WTC11 (cell line): ENCODE results near the gene KCNN1. TPM values are rescaled to one million over a fixed set of nuclear protein-coding genes. Genes with fewer than 3 reads are reported as not detected.

Source experiments
- ATAC-seq: fragments of 200-7000 bp; cut with Tn5 transposase; 2 replicates; pipeline ENCODE4 v1.10.0; 2021; ENCODE audit warnings: mild to moderate bottlenecking, moderate library complexity
- CTCF ChIA-PET: fragments of 300-600 bp; sonication (Branson Sonifier 250); formaldehyde crosslinking; loops from one replicate; lab custom pipeline; 2021; ENCODE audit warnings: antibody characterized with exemption; lab: Charles Lee
- POLR2A ChIA-PET: fragments of 350-600 bp; sonication (Branson Sonifier 250); formaldehyde crosslinking; loops from one replicate; lab custom pipeline; 2021; ENCODE audit warnings: antibody characterized with exemption; lab: Charles Lee
- DNase-seq: peaks from one replicate; pipeline ENCODE4 v3.0.0; 2021; ENCODE audit warnings: low spot score
- H3K27ac Mint-ChIP-seq: 2 replicates; pipeline ENCODE4 v1.8.0; 2021; ENCODE audit warnings: mixed read lengths
- H3K27me3 Mint-ChIP-seq: 2 replicates; pipeline ENCODE4 v1.8.0; 2021; ENCODE audit warnings: low read depth, mild to moderate bottlenecking, moderate library complexity, mixed read lengths
- H3K36me3 Mint-ChIP-seq: 2 replicates; pipeline ENCODE4 v1.8.0; 2021; ENCODE audit warnings: mixed read lengths
- H3K4me1 Mint-ChIP-seq: 2 replicates; pipeline ENCODE4 v1.8.0; 2022; ENCODE audit warnings: mixed read lengths
- H3K4me3 Mint-ChIP-seq: 2 replicates; pipeline ENCODE4 v1.8.0; 2021; ENCODE audit warnings: mild to moderate bottlenecking, moderate library complexity, mixed read lengths
- H3K9me3 Mint-ChIP-seq: 2 replicates; pipeline ENCODE4 v1.8.0; 2021; ENCODE audit warnings: mixed read lengths
- CREB1 ChIP-seq: sonication (generic); formaldehyde crosslinking; IDR thresholded peaks from 2 replicates; pipeline ENCODE4 v1.8.0; 2023; ENCODE audit warnings: mild to moderate bottlenecking, missing genetic modification reagents
- ELF4 ChIP-seq: sonication (generic); formaldehyde crosslinking; IDR thresholded peaks from 2 replicates; pipeline ENCODE4 v1.8.1; 2022; ENCODE audit warnings: low read depth, mild to moderate bottlenecking, moderate library complexity, missing genetic modification reagents
- FOXJ3 ChIP-seq: sonication (generic); formaldehyde crosslinking; IDR thresholded peaks from 2 replicates; pipeline ENCODE4 v1.9.0; 2021; ENCODE audit warnings: missing genetic modification reagents, mild to moderate bottlenecking, borderline replicate concordance
- HMGA2 ChIP-seq: fragments of 250-450 bp; sonication (Bioruptor Pico); IDR thresholded peaks from 2 replicates; pipeline ENCODE4 v1.4.0; 2021; ENCODE audit warnings: mild to moderate bottlenecking, moderate library complexity
- JUN ChIP-seq: sonication (generic); formaldehyde crosslinking; IDR thresholded peaks from 2 replicates; pipeline ENCODE4 v1.8.0; 2023; ENCODE audit warnings: mild to moderate bottlenecking, missing genetic modification reagents
- NFATC4 ChIP-seq: fragments of 250-450 bp; sonication (Bioruptor Pico); IDR thresholded peaks from 2 replicates; pipeline ENCODE4 v1.9.0; 2021; ENCODE audit warnings: mild to moderate bottlenecking
- SOX15 ChIP-seq: fragments of 250-450 bp; sonication (Bioruptor Pico); IDR thresholded peaks from 2 replicates; pipeline ENCODE4 v1.9.0; 2021; ENCODE audit warnings: mild to moderate bottlenecking
- TEAD1 ChIP-seq: sonication (generic); formaldehyde crosslinking; IDR thresholded peaks from 2 replicates; pipeline ENCODE4 v1.8.0; 2022; ENCODE audit warnings: mild to moderate bottlenecking, missing genetic modification reagents
- TEAD4 ChIP-seq: sonication (generic); formaldehyde crosslinking; IDR thresholded peaks from 2 replicates; pipeline ENCODE4 v1.8.0; 2022; ENCODE audit warnings: mild to moderate bottlenecking, missing genetic modification reagents
- ZNF121 ChIP-seq: sonication (generic); formaldehyde crosslinking; IDR thresholded peaks from 2 replicates; pipeline ENCODE4 v1.8.0; 2023; ENCODE audit warnings: missing genetic modification reagents
- ZNF219 ChIP-seq: sonication (generic); formaldehyde crosslinking; IDR thresholded peaks from 2 replicates; pipeline ENCODE4 v1.8.0; 2023; ENCODE audit warnings: missing genetic modification reagents, mild to moderate bottlenecking, borderline replicate concordance
- ZNF396 ChIP-seq: fragments of 250-450 bp; sonication (Bioruptor Pico); IDR thresholded peaks from 2 replicates; pipeline ENCODE4 v1.8.0; 2021; ENCODE audit warnings: mild to moderate bottlenecking, moderate library complexity, borderline replicate concordance
- total RNA-seq: library from RNA; stranded (reverse); gene quantifications from 3 replicates; pipeline ENCODE4 v1.2.3, GENCODE V29; 2021
- TF ChIP-seq, protein P1 (sequence below): fragments of 200-600 bp; IDR thresholded peaks from 2 replicates; pipeline ENCODE4 v1.8.0; 2022; ENCODE audit warnings: antibody characterized with exemption
- TF ChIP-seq, protein P2 (sequence below): sonication (generic); formaldehyde crosslinking; IDR thresholded peaks from 2 replicates; pipeline ENCODE4 v1.8.1; 2022; ENCODE audit warnings: mild to moderate bottlenecking, missing genetic modification reagents, moderate library complexity, borderline replicate concordance
- TF ChIP-seq, protein P3 (sequence below): sonication (generic); formaldehyde crosslinking; IDR thresholded peaks from 2 replicates; pipeline ENCODE4 v1.8.0; 2022; ENCODE audit warnings: mild to moderate bottlenecking, missing genetic modification reagents
- TF ChIP-seq, protein P4 (sequence below): sonication (generic); formaldehyde crosslinking; conservative IDR thresholded peaks from 2 replicates; pipeline ENCODE4 v1.8.1; 2023; ENCODE audit warnings: mild to moderate bottlenecking, low read depth, missing genetic modification reagents, moderate library complexity
- TF ChIP-seq, protein P5 (sequence below): fragments of 250-450 bp; sonication (Bioruptor Pico); IDR thresholded peaks from 2 replicates; pipeline ENCODE4 v2.1.2; 2022; ENCODE audit warnings: mild to moderate bottlenecking, moderate library complexity
- TF ChIP-seq, protein P6 (sequence below): sonication (generic); formaldehyde crosslinking; IDR thresholded peaks from 2 replicates; pipeline ENCODE4 v1.8.0; 2022; ENCODE audit warnings: mild to moderate bottlenecking, missing genetic modification reagents
- TF ChIP-seq, protein P7 (sequence below): sonication (generic); formaldehyde crosslinking; IDR thresholded peaks from 2 replicates; pipeline ENCODE4 v1.8.1; 2023; ENCODE audit warnings: mild to moderate bottlenecking, missing genetic modification reagents, moderate library complexity
- TF ChIP-seq, protein P8 (sequence below): sonication (generic); formaldehyde crosslinking; IDR thresholded peaks from 2 replicates; pipeline ENCODE4 v1.8.1; 2023; ENCODE audit warnings: mild to moderate bottlenecking, missing genetic modification reagents, borderline replicate concordance

Gene KCNN1
- total RNA-seq, 1 experiment from 2014 or later, result 15.3 TPM

DNA sequence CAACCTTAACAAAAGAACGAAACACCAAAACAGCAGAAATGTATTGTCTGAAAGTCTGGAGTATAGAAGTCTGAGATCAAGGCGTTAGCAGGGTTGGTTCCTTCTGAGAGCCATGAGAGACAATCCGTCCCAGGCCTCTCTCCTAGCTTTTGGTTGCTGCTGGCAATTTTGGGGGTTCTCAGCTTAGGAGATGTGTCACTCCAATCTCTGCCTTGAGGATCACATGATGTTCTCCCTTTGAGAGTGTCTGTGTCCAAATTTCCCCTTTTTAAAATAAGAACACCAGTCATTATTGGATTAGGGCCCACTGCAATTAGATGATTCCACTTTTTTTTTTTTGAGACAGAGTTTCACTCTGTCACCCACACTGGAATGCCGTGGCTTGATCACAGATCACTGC lies 10.1 kb downstream of the KCNN1 start:
- peaks cover 10% of the 10 kb centered on the region for H3K36me3 Mint-ChIP-seq
- CTCF ChIA-PET, result interaction anchor here (0.6 kb wide), 1 partner anchor 42 kb away, joined by 3 read pairs; no protein-coding TSS in a partner anchor
- no peak overlapping the region; the same call in 1 of the 2 replicates for H3K27ac Mint-ChIP-seq
- no peaks in the 10 kb centered on the region for H3K4me1 Mint-ChIP-seq
- DNase-seq (no peak), ATAC-seq (no peak)
- no peak for TF ChIP-seq SOX15 (CRISPR knock-in tag)
- no peak for TF ChIP-seq HMGA2 (CRISPR knock-in tag)
- TF ChIP-seq ZNF121, result no peak
- TF ChIP-seq CREB1 (CRISPR knock-in tag), result no peak
- TF ChIP-seq, protein P1, sequence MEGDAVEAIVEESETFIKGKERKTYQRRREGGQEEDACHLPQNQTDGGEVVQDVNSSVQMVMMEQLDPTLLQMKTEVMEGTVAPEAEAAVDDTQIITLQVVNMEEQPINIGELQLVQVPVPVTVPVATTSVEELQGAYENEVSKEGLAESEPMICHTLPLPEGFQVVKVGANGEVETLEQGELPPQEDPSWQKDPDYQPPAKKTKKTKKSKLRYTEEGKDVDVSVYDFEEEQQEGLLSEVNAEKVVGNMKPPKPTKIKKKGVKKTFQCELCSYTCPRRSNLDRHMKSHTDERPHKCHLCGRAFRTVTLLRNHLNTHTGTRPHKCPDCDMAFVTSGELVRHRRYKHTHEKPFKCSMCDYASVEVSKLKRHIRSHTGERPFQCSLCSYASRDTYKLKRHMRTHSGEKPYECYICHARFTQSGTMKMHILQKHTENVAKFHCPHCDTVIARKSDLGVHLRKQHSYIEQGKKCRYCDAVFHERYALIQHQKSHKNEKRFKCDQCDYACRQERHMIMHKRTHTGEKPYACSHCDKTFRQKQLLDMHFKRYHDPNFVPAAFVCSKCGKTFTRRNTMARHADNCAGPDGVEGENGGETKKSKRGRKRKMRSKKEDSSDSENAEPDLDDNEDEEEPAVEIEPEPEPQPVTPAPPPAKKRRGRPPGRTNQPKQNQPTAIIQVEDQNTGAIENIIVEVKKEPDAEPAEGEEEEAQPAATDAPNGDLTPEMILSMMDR, result no peak
- TF ChIP-seq TEAD1 (CRISPR knock-in tag), result no peak
- TF ChIP-seq, protein P2, sequence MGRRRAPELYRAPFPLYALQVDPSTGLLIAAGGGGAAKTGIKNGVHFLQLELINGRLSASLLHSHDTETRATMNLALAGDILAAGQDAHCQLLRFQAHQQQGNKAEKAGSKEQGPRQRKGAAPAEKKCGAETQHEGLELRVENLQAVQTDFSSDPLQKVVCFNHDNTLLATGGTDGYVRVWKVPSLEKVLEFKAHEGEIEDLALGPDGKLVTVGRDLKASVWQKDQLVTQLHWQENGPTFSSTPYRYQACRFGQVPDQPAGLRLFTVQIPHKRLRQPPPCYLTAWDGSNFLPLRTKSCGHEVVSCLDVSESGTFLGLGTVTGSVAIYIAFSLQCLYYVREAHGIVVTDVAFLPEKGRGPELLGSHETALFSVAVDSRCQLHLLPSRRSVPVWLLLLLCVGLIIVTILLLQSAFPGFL, result no peak
- TF ChIP-seq, protein P3, sequence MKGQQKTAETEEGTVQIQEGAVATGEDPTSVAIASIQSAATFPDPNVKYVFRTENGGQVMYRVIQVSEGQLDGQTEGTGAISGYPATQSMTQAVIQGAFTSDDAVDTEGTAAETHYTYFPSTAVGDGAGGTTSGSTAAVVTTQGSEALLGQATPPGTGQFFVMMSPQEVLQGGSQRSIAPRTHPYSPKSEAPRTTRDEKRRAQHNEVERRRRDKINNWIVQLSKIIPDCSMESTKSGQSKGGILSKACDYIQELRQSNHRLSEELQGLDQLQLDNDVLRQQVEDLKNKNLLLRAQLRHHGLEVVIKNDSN (CRISPR knock-in tag), result no peak
- TF ChIP-seq, protein P4, sequence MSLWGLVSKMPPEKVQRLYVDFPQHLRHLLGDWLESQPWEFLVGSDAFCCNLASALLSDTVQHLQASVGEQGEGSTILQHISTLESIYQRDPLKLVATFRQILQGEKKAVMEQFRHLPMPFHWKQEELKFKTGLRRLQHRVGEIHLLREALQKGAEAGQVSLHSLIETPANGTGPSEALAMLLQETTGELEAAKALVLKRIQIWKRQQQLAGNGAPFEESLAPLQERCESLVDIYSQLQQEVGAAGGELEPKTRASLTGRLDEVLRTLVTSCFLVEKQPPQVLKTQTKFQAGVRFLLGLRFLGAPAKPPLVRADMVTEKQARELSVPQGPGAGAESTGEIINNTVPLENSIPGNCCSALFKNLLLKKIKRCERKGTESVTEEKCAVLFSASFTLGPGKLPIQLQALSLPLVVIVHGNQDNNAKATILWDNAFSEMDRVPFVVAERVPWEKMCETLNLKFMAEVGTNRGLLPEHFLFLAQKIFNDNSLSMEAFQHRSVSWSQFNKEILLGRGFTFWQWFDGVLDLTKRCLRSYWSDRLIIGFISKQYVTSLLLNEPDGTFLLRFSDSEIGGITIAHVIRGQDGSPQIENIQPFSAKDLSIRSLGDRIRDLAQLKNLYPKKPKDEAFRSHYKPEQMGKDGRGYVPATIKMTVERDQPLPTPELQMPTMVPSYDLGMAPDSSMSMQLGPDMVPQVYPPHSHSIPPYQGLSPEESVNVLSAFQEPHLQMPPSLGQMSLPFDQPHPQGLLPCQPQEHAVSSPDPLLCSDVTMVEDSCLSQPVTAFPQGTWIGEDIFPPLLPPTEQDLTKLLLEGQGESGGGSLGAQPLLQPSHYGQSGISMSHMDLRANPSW, result no peak
- no peak for TF ChIP-seq ZNF396 (CRISPR knock-in tag)
- TF ChIP-seq, protein P5, sequence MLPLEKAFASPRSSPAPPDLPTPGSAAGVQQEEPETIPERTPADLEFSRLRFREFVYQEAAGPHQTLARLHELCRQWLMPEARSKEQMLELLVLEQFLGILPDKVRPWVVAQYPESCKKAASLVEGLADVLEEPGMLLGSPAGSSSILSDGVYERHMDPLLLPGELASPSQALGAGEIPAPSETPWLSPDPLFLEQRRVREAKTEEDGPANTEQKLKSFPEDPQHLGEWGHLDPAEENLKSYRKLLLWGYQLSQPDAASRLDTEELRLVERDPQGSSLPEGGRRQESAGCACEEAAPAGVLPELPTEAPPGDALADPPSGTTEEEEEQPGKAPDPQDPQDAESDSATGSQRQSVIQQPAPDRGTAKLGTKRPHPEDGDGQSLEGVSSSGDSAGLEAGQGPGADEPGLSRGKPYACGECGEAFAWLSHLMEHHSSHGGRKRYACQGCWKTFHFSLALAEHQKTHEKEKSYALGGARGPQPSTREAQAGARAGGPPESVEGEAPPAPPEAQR (CRISPR knock-in tag), result no peak
- TF ChIP-seq FOXJ3, result no peak
- no peak for TF ChIP-seq ELF4 (CRISPR knock-in tag)
- no peak for TF ChIP-seq JUN
- no peaks in the 10 kb centered on the region for H3K9me3 Mint-ChIP-seq
- H3K4me3 Mint-ChIP-seq, result no peak overlapping the region
- no peaks in the 10 kb centered on the region for H3K27me3 Mint-ChIP-seq
- POLR2A ChIA-PET, result no interaction called here

DNA sequence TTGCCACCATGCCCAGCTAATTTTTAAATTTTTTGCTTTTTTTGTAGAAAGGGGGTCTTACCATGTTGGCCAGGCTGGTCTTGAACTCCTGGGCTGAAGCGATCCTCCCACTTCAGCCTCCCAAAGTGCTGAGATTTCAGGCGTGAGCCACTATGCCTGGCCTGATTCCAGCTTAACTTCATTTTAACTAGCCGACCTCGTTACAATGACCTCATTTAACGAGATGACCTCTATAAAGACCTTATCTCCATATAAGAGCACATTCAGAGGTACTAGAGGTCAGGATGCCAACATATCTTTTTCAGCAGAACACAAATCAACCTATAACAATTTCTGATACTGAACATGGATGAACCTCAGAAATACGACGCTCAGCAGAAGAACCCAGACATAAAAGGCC lies 10.6 kb downstream of the KCNN1 start:
- Mint-ChIP-seq H3K4me1 (no peaks in the 10 kb centered on the region), H3K9me3 (no peaks in the 10 kb centered on the region), H3K27me3 (no peaks in the 10 kb centered on the region), H3K36me3 (peaks cover 10% of the 10 kb centered on the region), H3K4me3 (no peak overlapping the region), H3K27ac (no peak overlapping the region)
- ChIA-PET POLR2A (no interaction called here), CTCF (interaction anchor here (1.3 kb wide), 1 partner anchor 39 kb away, joined by 3 read pairs; no protein-coding TSS in a partner anchor)
- ATAC-seq, result no peak
- TF ChIP-seq, protein P6, sequence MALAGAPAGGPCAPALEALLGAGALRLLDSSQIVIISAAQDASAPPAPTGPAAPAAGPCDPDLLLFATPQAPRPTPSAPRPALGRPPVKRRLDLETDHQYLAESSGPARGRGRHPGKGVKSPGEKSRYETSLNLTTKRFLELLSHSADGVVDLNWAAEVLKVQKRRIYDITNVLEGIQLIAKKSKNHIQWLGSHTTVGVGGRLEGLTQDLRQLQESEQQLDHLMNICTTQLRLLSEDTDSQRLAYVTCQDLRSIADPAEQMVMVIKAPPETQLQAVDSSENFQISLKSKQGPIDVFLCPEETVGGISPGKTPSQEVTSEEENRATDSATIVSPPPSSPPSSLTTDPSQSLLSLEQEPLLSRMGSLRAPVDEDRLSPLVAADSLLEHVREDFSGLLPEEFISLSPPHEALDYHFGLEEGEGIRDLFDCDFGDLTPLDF, result no peak
- TF ChIP-seq, protein P7, sequence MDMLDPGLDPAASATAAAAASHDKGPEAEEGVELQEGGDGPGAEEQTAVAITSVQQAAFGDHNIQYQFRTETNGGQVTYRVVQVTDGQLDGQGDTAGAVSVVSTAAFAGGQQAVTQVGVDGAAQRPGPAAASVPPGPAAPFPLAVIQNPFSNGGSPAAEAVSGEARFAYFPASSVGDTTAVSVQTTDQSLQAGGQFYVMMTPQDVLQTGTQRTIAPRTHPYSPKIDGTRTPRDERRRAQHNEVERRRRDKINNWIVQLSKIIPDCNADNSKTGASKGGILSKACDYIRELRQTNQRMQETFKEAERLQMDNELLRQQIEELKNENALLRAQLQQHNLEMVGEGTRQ (CRISPR knock-in tag), result no peak
- no peak for TF ChIP-seq NFATC4
- no peak for TF ChIP-seq ZNF219
- no peak for TF ChIP-seq TEAD4 (CRISPR knock-in tag)
- TF ChIP-seq, protein P8, sequence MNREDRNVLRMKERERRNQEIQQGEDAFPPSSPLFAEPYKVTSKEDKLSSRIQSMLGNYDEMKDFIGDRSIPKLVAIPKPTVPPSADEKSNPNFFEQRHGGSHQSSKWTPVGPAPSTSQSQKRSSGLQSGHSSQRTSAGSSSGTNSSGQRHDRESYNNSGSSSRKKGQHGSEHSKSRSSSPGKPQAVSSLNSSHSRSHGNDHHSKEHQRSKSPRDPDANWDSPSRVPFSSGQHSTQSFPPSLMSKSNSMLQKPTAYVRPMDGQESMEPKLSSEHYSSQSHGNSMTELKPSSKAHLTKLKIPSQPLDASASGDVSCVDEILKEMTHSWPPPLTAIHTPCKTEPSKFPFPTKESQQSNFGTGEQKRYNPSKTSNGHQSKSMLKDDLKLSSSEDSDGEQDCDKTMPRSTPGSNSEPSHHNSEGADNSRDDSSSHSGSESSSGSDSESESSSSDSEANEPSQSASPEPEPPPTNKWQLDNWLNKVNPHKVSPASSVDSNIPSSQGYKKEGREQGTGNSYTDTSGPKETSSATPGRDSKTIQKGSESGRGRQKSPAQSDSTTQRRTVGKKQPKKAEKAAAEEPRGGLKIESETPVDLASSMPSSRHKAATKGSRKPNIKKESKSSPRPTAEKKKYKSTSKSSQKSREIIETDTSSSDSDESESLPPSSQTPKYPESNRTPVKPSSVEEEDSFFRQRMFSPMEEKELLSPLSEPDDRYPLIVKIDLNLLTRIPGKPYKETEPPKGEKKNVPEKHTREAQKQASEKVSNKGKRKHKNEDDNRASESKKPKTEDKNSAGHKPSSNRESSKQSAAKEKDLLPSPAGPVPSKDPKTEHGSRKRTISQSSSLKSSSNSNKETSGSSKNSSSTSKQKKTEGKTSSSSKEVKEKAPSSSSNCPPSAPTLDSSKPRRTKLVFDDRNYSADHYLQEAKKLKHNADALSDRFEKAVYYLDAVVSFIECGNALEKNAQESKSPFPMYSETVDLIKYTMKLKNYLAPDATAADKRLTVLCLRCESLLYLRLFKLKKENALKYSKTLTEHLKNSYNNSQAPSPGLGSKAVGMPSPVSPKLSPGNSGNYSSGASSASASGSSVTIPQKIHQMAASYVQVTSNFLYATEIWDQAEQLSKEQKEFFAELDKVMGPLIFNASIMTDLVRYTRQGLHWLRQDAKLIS, result no peak
- no peak for DNase-seq
